Measurements from ENCODE around the gene MYO5A.

The MYO5A gene

GRCh38 chr15:52523647-52524046 lies 5.0 kb downstream of the MYO5A start:
- no peak overlapping the region for H3K27ac ChIP-seq
- no peak for TF ChIP-seq CTCF (conservative IDR thresholded peaks at IDR 0.05)

- H3K27ac ChIP-seq, result no peak overlapping the region
Measured at GRCh38 chr15:52523192-52523591, 5.5 kb downstream of the MYO5A start.

GRCh38 chr15:52521682-52522081 lies 7.0 kb downstream of the MYO5A start:
- TF ChIP-seq CTCF (conservative IDR thresholded peaks at IDR 0.05), result no peak
- no peak overlapping the region for H3K27ac ChIP-seq

More at GRCh38 chr15:52523192-52523591, 5.5 kb downstream of the MYO5A start:
- no peak for TF ChIP-seq CTCF (conservative IDR thresholded peaks at IDR 0.05)

- no peak for TF ChIP-seq CTCF (conservative IDR thresholded peaks at IDR 0.05)
- H3K27ac ChIP-seq, result no peak overlapping the region
Measured at GRCh38 chr15:52520421-52520820, 8.3 kb downstream of the MYO5A start.

- no peak overlapping the region for H3K27ac ChIP-seq
- TF ChIP-seq CTCF (conservative IDR thresholded peaks at IDR 0.05), result no peak
Measured at GRCh38 chr15:52518487-52519371, 10.0 kb downstream of the MYO5A start.

GRCh38 chr15:52517014-52517413 lies 11.7 kb downstream of the MYO5A start:
- TF ChIP-seq CTCF (conservative IDR thresholded peaks at IDR 0.05), result no peak
- H3K27ac ChIP-seq, result no peak overlapping the region

GRCh38 chr15:52515343-52515742 lies 13.3 kb downstream of the MYO5A start:
- no peak for TF ChIP-seq CTCF (conservative IDR thresholded peaks at IDR 0.05)
- H3K27ac ChIP-seq, result no peak overlapping the region
